Glutamatergic neuron (in vitro differentiated cells): ENCODE results near the gene C3orf70. TPM values are rescaled to one million over a fixed set of nuclear protein-coding genes. Genes with fewer than 3 reads are reported as not detected.
"Not testable (repeated sequence)": the region's sequence is repeated elsewhere in the genome, so short reads cannot be mapped to it uniquely, and the experiment has no call there.

Experiments
- DNase-seq: peaks from one replicate; pipeline ENCODE4 v3.0.0; 2022
- H3K27ac Mint-ChIP-seq: one replicate; pipeline ENCODE4 v1.8.0; 2020; ENCODE audit warnings: mild to moderate bottlenecking, mixed read lengths, inconsistent platforms; ENCODE audit not compliant: unreplicated experiment
- H3K27me3 Mint-ChIP-seq: one replicate; pipeline ENCODE4 v1.8.0; 2020; ENCODE audit warnings: mild to moderate bottlenecking, moderate library complexity, mixed read lengths, inconsistent platforms; ENCODE audit not compliant: unreplicated experiment
- H3K36me3 Mint-ChIP-seq: one replicate; pipeline ENCODE4 v1.8.0; 2020; ENCODE audit warnings: mild to moderate bottlenecking, mixed read lengths, inconsistent platforms; ENCODE audit not compliant: unreplicated experiment
- H3K4me1 Mint-ChIP-seq: one replicate; pipeline ENCODE4 v1.8.0; 2020; ENCODE audit warnings: mild to moderate bottlenecking, low read depth, mixed read lengths, inconsistent platforms; ENCODE audit not compliant: unreplicated experiment
- H3K4me3 Mint-ChIP-seq: one replicate; pipeline ENCODE4 v1.8.0; 2020; ENCODE audit warnings: mild to moderate bottlenecking, mixed read lengths, inconsistent platforms; ENCODE audit not compliant: unreplicated experiment
- H3K9me3 Mint-ChIP-seq: one replicate; pipeline ENCODE4 v1.8.0; 2020; ENCODE audit warnings: mild to moderate bottlenecking, moderate library complexity, mixed read lengths, inconsistent platforms; ENCODE audit not compliant: unreplicated experiment
- CTCF ChIP-seq: fragments of 200-600 bp; sonication (generic); IDR thresholded peaks from one replicate; pipeline ENCODE4 v1.5.0; 2021; ENCODE audit not compliant: partially characterized antibody, unreplicated experiment
- total RNA-seq: library from RNA; stranded (reverse); fragmentation: NEBNext Ultra II Directional; extraction: Animal tissue kit (Norgen Biotek cat#: 25700); gene quantifications from one replicate; pipeline ENCODE4 v1.2.1, GENCODE V29; 2021; ENCODE audit not compliant: unreplicated experiment

The C3orf70 gene
- total RNA-seq, 1 donor from 2014 or later, result 44.5 TPM

- TF ChIP-seq CTCF, result no peak
- Mint-ChIP-seq H3K27ac (no peak overlapping the region), H3K4me3 (no peak overlapping the region), H3K9me3 (no peaks in the 10 kb centered on the region), H3K27me3 (no peaks in the 10 kb centered on the region), H3K36me3 (no peaks in the 10 kb centered on the region), H3K4me1 (peaks cover 15% of the 10 kb centered on the region)
- no peak for DNase-seq
Observed at GRCh38 chr3:185126201-185126600, 26.7 kb downstream of the C3orf70 start.

GRCh38 chr3:185120126-185120525, 32.7 kb downstream of the C3orf70 start:
- Mint-ChIP-seq H3K27me3 (no peaks in the 10 kb centered on the region), H3K4me3 (no peak overlapping the region), H3K27ac (no peak overlapping the region), H3K9me3 (no peaks in the 10 kb centered on the region), H3K36me3 (peaks cover 10% of the 10 kb centered on the region), H3K4me1 (peaks cover 11% of the 10 kb centered on the region)
- no peak for DNase-seq
- TF ChIP-seq CTCF, result no peak

- peak overlapping the region; percentile 48 for H3K27ac Mint-ChIP-seq
- DNase-seq, result no peak
- TF ChIP-seq CTCF, result no peak
- H3K27me3 Mint-ChIP-seq, result no peaks in the 10 kb centered on the region
- peaks cover 3% of the 10 kb centered on the region for H3K9me3 Mint-ChIP-seq
- H3K36me3 Mint-ChIP-seq, result peaks cover 13% of the 10 kb centered on the region
- no peak overlapping the region for H3K4me3 Mint-ChIP-seq
- peaks cover 18% of the 10 kb centered on the region for H3K4me1 Mint-ChIP-seq
Observed at GRCh38 chr3:185115371-185115770, 37.5 kb downstream of the C3orf70 start.

- Mint-ChIP-seq H3K9me3 (peaks cover 3% of the 10 kb centered on the region), H3K27me3 (no peaks in the 10 kb centered on the region), H3K36me3 (peaks cover 9% of the 10 kb centered on the region), H3K27ac (peak overlapping the region; percentile 25), H3K4me3 (no peak overlapping the region), H3K4me1 (peaks cover 20% of the 10 kb centered on the region)
- DNase-seq, result no peak
- no peak for TF ChIP-seq CTCF
Observed at GRCh38 chr3:185114756-185115155, 38.1 kb downstream of the C3orf70 start.

GRCh38 chr3:185112186-185112585, 40.7 kb downstream of the C3orf70 start:
- no peak overlapping the region for H3K4me3 Mint-ChIP-seq
- no peak for DNase-seq
- H3K9me3 Mint-ChIP-seq, result peaks cover 5% of the 10 kb centered on the region
- peaks cover 26% of the 10 kb centered on the region for H3K4me1 Mint-ChIP-seq
- peaks cover 9% of the 10 kb centered on the region for H3K36me3 Mint-ChIP-seq
- no peak overlapping the region for H3K27ac Mint-ChIP-seq
- no peaks in the 10 kb centered on the region for H3K27me3 Mint-ChIP-seq
- TF ChIP-seq CTCF, result no peak

- not testable (repeated sequence) for DNase-seq, H3K27me3 Mint-ChIP-seq, H3K27ac Mint-ChIP-seq
- Mint-ChIP-seq H3K9me3 (peaks cover 12% of the 10 kb centered on the region), H3K36me3 (peaks cover 30% of the 10 kb centered on the region), H3K4me3 (peak overlapping the region; percentile 19), H3K4me1 (peaks cover 11% of the 10 kb centered on the region)
Observed at GRCh38 chr3:185109012-185109411, 43.8 kb downstream of the C3orf70 start.

- H3K4me3 Mint-ChIP-seq, DNase-seq, H3K27me3 Mint-ChIP-seq, H3K27ac Mint-ChIP-seq: not testable (repeated sequence)
- peaks cover 11% of the 10 kb centered on the region for H3K4me1 Mint-ChIP-seq
- H3K36me3 Mint-ChIP-seq, result peaks cover 48% of the 10 kb centered on the region
- peaks cover 14% of the 10 kb centered on the region for H3K9me3 Mint-ChIP-seq
Observed at GRCh38 chr3:185106256-185106890, 46.5 kb downstream of the C3orf70 start.
